H54 (cell line): ENCODE measurements around the gene ANKRD62.
"Not testable (repeated sequence)": the region's sequence is repeated elsewhere in the genome, so short reads cannot be mapped to it uniquely, and the experiment has no call there.

ENCODE experiments used
- DNase-seq: peaks from one replicate; pipeline ENCODE4 v3.0.0; 2011; ENCODE audit warnings: low spot score, mixed read lengths; ENCODE audit not compliant: insufficient read length
- FAIRE-seq: peaks from 3 replicates; lab custom pipeline; 2011; peaks lifted over from hg19 to GRCh38; lab: Jason Lieb, UNC
- POLR2A ChIP-seq: IDR thresholded peaks from 2 replicates; pipeline ENCODE4 v1.6.1; 2011; ENCODE audit warnings: low read depth, mild to moderate bottlenecking, low read length

ANKRD62 gene

GRCh38 chr18:12076424-12077140 lies 17.1 kb upstream of the ANKRD62 start:
- no peak for TF ChIP-seq POLR2A
- no peak for FAIRE-seq
- no peak for DNase-seq

- DNase-seq, result not testable (repeated sequence)
- peak; percentile 70 for FAIRE-seq
Measured at GRCh38 chr18:12077994-12078393, 15.6 kb upstream of the ANKRD62 start.

GRCh38 chr18:12079491-12080237 lies 14.0 kb upstream of the ANKRD62 start:
- FAIRE-seq (peak; percentile 55), DNase-seq (no peak)
- no peak for TF ChIP-seq POLR2A

GRCh38 chr18:12085136-12085535 lies 8.5 kb upstream of the ANKRD62 start:
- no peak for TF ChIP-seq POLR2A
- FAIRE-seq, result no peak
- no peak for DNase-seq

- no peak for DNase-seq
- TF ChIP-seq POLR2A, result no peak
- no peak for FAIRE-seq
Measured at GRCh38 chr18:12085786-12086185, 7.9 kb upstream of the ANKRD62 start.

- FAIRE-seq (no peak), DNase-seq (no peak)
- TF ChIP-seq POLR2A, result no peak
Measured at GRCh38 chr18:12086249-12086648, 7.4 kb upstream of the ANKRD62 start.

- DNase-seq (no peak), FAIRE-seq (no peak)
- no peak for TF ChIP-seq POLR2A
Measured at GRCh38 chr18:12086677-12087470, 6.8 kb upstream of the ANKRD62 start.

- no peak for TF ChIP-seq POLR2A
- DNase-seq (no peak), FAIRE-seq (no peak)
Measured at GRCh38 chr18:12087471-12088025, 6.1 kb upstream of the ANKRD62 start.

GRCh38 chr18:12088096-12088495 lies 5.5 kb upstream of the ANKRD62 start:
- TF ChIP-seq POLR2A, result no peak
- FAIRE-seq, result no peak
- DNase-seq, result no peak

GRCh38 chr18:12088731-12089375 lies 4.8 kb upstream of the ANKRD62 start:
- TF ChIP-seq POLR2A, result no peak
- FAIRE-seq (no peak), DNase-seq (no peak)

- no peak for TF ChIP-seq POLR2A
- FAIRE-seq (no peak), DNase-seq (no peak)
Measured at GRCh38 chr18:12091538-12092141, 2.0 kb upstream of the ANKRD62 start.

GRCh38 chr18:12092398-12093229 lies 1.0 kb upstream of the ANKRD62 start:
- no peak for DNase-seq

More at GRCh38 chr18:12092398-12093229, 1.0 kb upstream of the ANKRD62 start:
- no peak for FAIRE-seq
- no peak for TF ChIP-seq POLR2A
